ENCODE measurements around the gene AJAP1. TPM values are rescaled to one million over a fixed set of nuclear protein-coding genes. Genes with fewer than 3 reads are reported as not detected.

AJAP1 gene
- total and polyA plus RNA-seq, 12 donors, result 0.02 to 0.94 (median 0.09) TPM; not detected in 3

- Histone ChIP-seq H3K4me1 (peaks cover 0 to 3% (median 0%) of the 10 kb centered on the region in 9 donors), H3K4me3 (no peak overlapping the region), H3K27me3 (peaks cover 0 to 58% (median 45%) of the 10 kb centered on the region in 7 donors), H3K27ac (no peak overlapping the region), H3K9me3 (no peaks in the 10 kb centered on the region), H3K36me3 (no peaks in the 10 kb centered on the region)
- 65 to 80% methylated on average over 1 of the region's 1 CpG for WGBS, 2 donors
- DNase-seq (no peak), ATAC-seq (no peak)
- TF ChIP-seq CTCF (IDR thresholded peaks at IDR 0.05), result no peak
- intact Hi-C loops (cut with DNase I), result no loop called here
Measured at GRCh38 chr1:4647391-4647790, 7.0 kb upstream of the AJAP1 start.

DNA sequence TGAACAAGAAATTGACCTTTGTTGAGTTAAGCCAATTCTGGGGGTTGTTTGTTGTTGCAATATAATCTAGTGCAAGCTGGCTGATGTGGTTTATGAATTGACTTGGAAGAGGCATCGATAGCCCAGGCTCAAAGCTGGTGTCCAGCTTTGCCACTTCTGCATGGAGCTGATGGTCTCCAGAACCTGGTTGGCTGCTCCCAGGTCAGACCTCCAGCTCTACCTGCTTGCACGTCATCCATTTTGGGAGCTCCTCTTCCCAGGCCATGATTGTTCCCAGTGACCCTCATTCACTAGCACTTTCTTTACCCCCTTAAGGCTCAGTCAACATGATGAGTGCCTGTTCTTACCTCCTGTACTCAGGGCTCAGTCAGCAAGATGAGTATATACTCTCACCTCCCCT, 5.8 kb upstream of the AJAP1 start:
- ATAC-seq, result no peak
- 89 to 94% methylated on average over 2 of the region's 2 CpGs for WGBS, 2 donors
- intact Hi-C loops (cut with DNase I), result no loop called here
- H3K9me3 ChIP-seq, result no peaks in the 10 kb centered on the region
- H3K36me3 ChIP-seq, result no peaks in the 10 kb centered on the region
- no peak overlapping the region for H3K27ac ChIP-seq
- TF ChIP-seq CTCF (IDR thresholded peaks at IDR 0.05), result no peak
- no peak overlapping the region for H3K4me3 ChIP-seq
- no peak for DNase-seq
- peaks cover 12 to 67% (median 53%) of the 10 kb centered on the region in 7 donors for H3K27me3 ChIP-seq
- H3K4me1 ChIP-seq, result peaks cover 0 to 9% (median 4%) of the 10 kb centered on the region in 9 donors

DNA sequence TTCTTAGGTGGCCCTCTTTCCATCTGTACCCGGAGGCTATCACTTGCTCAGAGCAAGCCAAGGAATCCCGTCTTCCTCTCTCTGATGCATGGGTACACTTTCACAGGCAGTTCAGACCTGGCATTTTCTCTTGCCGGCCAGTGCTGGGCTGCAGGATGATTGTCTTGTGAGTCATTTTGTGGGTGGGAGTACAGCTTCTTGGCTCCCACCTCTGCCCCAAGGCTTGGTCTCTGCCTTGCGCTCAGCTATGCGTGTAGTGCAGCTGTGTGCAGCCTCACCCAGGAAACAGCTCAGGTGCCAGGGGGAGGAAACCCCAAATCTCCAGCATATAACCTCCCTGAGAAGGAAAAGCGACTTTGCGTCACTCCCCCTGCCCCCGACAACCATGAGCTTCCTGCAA, 3.9 kb upstream of the AJAP1 start:
- no peak for TF ChIP-seq CTCF (IDR thresholded peaks at IDR 0.05)
- peaks cover 0 to 16% (median 6%) of the 10 kb centered on the region in 9 donors for H3K4me1 ChIP-seq
- intact Hi-C loops (cut with DNase I), result loop anchor here in 8 of 10 donors (10.0 kb wide), 4 partner anchors 736 to 1264 kb away; no protein-coding TSS in a partner anchor
- DNase-seq (no peak), ATAC-seq (no peak)
- H3K27me3 ChIP-seq, result peaks cover 19 to 79% (median 60%) of the 10 kb centered on the region in 7 donors
- no peak overlapping the region for H3K27ac ChIP-seq
- 38 to 39% methylated on average over 8 of the region's 8 CpGs for WGBS, 2 donors
- H3K4me3 ChIP-seq, result no peak overlapping the region
- no peaks in the 10 kb centered on the region for H3K9me3 ChIP-seq
- H3K36me3 ChIP-seq, result no peaks in the 10 kb centered on the region

DNA sequence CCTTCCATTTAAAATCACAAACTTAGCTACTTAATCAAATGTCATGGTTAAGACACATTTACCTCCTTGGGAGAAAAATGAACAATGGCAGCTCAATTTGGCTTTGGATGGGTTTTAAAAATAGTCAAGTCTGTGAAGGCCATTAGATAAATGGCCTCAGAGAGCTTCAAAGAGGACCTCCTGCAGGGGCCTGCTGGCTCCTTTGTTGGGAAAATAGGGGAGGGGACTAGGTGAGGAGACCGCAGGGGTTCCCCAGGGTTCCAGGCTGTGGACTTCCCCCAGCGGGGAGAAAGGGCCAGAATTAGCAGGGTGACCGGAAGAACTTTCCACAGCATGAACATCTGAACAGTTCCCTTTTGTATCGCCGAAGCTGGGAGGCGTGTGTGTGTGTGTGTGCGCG, 3.4 kb upstream of the AJAP1 start:
- ATAC-seq (no peak), DNase-seq (no peak)
- peaks cover 1 to 19% (median 6%) of the 10 kb centered on the region in 9 donors for H3K4me1 ChIP-seq
- no peak for TF ChIP-seq CTCF (IDR thresholded peaks at IDR 0.05)
- H3K27me3 ChIP-seq, result peaks cover 19 to 81% (median 59%) of the 10 kb centered on the region in 7 donors
- H3K9me3 ChIP-seq, result no peaks in the 10 kb centered on the region
- H3K27ac ChIP-seq, result no peak overlapping the region
- intact Hi-C loops (cut with DNase I), result loop anchor here in 8 of 10 donors (10.0 kb wide), 4 partner anchors 736 to 1264 kb away; no protein-coding TSS in a partner anchor
- WGBS, 2 donors, result 66 to 78% methylated on average over 8 of the region's 8 CpGs
- no peaks in the 10 kb centered on the region for H3K36me3 ChIP-seq
- no peak overlapping the region for H3K4me3 ChIP-seq

All from heart right ventricle (tissue), 16 donors.